ENCODE measurements around the gene EPSTI1.
A peak's percentile ranks its signal among the peaks of the same experiment; 100 is the strongest.
"Not testable (repeated sequence)": the region's sequence is repeated elsewhere in the genome, so short reads cannot be mapped to it uniquely, and the experiment has no call there.

Gene EPSTI1

GRCh38 chr13:42999491-42999890, 7.5 kb upstream of the EPSTI1 start:
- in situ Hi-C loops (cut with MboI; ENCODE audit: low sequenced_read_pairs, unreplicated experiment), result no loop called here
- TF ChIP-seq, protein P1, sequence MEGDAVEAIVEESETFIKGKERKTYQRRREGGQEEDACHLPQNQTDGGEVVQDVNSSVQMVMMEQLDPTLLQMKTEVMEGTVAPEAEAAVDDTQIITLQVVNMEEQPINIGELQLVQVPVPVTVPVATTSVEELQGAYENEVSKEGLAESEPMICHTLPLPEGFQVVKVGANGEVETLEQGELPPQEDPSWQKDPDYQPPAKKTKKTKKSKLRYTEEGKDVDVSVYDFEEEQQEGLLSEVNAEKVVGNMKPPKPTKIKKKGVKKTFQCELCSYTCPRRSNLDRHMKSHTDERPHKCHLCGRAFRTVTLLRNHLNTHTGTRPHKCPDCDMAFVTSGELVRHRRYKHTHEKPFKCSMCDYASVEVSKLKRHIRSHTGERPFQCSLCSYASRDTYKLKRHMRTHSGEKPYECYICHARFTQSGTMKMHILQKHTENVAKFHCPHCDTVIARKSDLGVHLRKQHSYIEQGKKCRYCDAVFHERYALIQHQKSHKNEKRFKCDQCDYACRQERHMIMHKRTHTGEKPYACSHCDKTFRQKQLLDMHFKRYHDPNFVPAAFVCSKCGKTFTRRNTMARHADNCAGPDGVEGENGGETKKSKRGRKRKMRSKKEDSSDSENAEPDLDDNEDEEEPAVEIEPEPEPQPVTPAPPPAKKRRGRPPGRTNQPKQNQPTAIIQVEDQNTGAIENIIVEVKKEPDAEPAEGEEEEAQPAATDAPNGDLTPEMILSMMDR (IDR thresholded peaks at IDR 0.05; ENCODE audit: borderline replicate concordance, control extremely low read depth, extremely low read depth, insufficient read depth, missing control alignments), result no peak

DNA sequence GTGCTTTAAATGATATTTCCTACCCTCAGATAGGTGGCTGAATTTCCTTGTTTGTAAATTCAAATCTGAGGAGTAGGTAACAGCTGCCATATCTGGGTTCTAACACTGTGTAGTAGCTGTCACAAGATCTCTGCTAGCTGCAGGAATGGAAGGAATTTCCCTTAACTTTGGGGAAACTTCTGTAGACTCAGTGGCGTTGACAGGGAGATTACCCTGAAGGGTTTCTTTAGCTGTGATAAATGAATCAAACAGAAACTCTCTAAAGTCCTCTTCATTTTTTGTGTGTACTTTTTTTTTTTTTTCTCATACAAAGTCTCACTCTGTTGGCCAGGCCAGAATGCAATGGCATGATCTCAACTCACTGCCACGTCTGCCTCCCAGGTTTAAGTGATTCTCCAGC, 5.3 kb upstream of the EPSTI1 start:
- TF ChIP-seq, protein P1 (IDR thresholded peaks at IDR 0.05; ENCODE audit: borderline replicate concordance, control extremely low read depth, extremely low read depth, insufficient read depth, missing control alignments), result no peak
- peak; percentile 57 for DNase-seq (ENCODE audit: low spot score)
- in situ Hi-C loops (cut with MboI; ENCODE audit: low sequenced_read_pairs, unreplicated experiment), result no loop called here

More at GRCh38 chr13:42999491-42999890, 7.5 kb upstream of the EPSTI1 start:
- DNase-seq (ENCODE audit: low spot score), result no peak

GRCh38 chr13:42996584-42996983, 4.5 kb upstream of the EPSTI1 start:
- TF ChIP-seq, protein P1 (IDR thresholded peaks at IDR 0.05; ENCODE audit: borderline replicate concordance, control extremely low read depth, extremely low read depth, insufficient read depth, missing control alignments), result no peak
- in situ Hi-C loops (cut with MboI; ENCODE audit: low sequenced_read_pairs, unreplicated experiment), result no loop called here
- no peak for DNase-seq (ENCODE audit: low spot score)

DNA sequence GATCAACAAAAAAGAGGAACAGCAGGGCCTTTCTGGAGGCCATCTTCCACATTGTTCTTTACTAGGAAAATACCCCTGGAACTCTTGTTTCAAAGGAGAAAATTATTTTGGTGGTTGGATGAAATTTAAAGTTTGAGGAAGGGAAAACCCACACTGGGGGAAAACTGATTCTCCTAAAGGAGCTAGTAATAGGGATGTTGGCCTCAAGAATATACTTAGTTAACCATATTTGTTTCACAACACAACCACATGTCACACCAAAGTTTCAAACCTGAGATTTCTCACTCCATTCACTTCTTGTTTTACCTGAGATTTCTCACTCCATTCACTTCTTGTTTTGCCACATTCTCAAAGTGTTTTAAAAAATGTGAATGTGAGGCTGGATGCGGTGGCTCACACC, 2.8 kb upstream of the EPSTI1 start:
- no peak for DNase-seq (ENCODE audit: low spot score)
- TF ChIP-seq, protein P1 (IDR thresholded peaks at IDR 0.05; ENCODE audit: borderline replicate concordance, control extremely low read depth, extremely low read depth, insufficient read depth, missing control alignments), result no peak
- in situ Hi-C loops (cut with MboI; ENCODE audit: low sequenced_read_pairs, unreplicated experiment), result no loop called here

- DNase-seq (ENCODE audit: low spot score), result no peak
- in situ Hi-C loops (cut with MboI; ENCODE audit: low sequenced_read_pairs, unreplicated experiment), result no loop called here
- TF ChIP-seq, protein P1 (IDR thresholded peaks at IDR 0.05; ENCODE audit: borderline replicate concordance, control extremely low read depth, extremely low read depth, insufficient read depth, missing control alignments), result no peak
Observed at GRCh38 chr13:42992764-42993122, 702 bp upstream of the EPSTI1 start.

DNA sequence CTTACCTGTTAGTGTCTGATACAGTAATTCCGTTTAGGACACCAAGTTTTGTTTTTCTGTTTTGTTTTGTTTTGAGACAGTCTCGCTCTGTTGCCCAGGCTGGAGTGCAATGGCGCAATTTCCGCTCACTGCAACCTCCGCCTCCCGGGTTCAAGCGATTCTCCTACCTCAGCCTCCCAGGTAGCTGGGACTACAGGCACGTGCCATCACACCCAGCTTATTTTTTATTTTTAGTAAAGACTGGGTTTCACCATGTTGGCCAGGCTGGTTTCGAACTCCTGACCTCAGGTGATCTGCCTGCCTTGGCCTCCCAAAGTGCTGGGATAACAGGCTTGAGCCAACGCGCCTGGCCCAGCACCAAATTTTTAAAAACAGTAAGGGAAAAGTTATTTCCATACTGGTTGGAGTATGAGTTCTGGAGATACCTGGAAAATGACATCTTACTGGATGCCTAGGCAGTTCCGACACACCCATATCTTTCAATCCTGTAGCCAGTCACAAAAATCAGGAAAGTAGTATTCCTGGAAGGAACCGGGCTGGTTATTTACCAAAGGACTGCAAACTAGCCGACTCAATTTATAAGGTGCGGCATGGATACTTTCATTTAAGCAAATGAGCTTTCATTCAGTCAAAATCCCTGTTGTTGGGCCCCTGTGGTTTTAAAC, 676 bp downstream of the EPSTI1 start:
- in situ Hi-C loops (cut with MboI; ENCODE audit: low sequenced_read_pairs, unreplicated experiment); DNase-seq (ENCODE audit: low spot score): not testable (repeated sequence)

DNA sequence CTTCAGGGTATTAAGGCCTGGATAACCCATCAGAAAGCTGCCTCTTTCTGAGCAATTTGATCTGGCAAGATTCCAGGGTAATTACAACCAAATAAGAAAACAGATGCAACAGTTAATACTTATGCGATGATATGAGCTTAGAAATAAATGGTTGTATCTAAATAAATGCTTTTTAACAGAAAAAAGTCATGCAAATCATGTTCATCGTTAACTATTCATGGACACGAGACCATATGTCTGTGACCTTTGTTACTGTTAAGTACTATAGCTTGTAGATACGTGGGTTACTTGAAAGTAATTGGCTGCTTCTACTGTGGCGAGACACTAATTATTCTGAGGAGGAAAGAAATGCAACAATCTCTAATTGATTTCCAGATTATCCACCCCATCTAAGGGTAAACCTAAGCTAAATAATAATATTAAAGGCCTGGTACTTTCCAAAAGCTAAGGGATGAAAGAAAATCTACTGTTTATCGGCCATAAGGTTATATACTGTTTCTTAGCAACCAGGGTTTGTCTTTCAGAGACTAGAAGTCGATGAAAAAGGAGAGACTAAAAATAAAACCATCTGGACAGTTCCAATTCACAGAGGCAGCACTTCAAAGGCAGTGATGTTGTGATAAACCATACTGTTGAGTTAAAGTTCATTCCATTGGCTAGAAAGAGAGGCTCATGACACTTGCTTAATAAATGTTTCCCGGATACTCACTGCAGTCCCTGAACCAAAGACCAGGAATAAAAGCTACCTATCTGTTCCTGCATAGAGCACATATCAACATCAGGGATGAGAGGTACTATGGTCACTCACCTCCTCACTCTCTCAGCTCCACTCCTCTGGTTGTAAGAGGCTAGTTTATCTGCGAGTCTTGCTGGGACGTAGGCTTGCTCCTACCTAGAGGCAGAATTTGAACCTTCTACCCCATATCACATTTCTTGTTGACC, 1.5 kb downstream of the EPSTI1 start:
- in situ Hi-C loops (cut with MboI; ENCODE audit: low sequenced_read_pairs, unreplicated experiment), result no loop called here
- DNase-seq (ENCODE audit: low spot score), result peak; percentile 61
- TF ChIP-seq, protein P1 (IDR thresholded peaks at IDR 0.05; ENCODE audit: borderline replicate concordance, control extremely low read depth, extremely low read depth, insufficient read depth, missing control alignments), result no peak
